K562 (cell line): ENCODE data around the gene OR2V1. TPM values are rescaled to one million over a fixed set of nuclear protein-coding genes. Genes with fewer than 3 reads are reported as not detected.

Experiments used
- ADNP ChIP-seq: fragments of 200-800 bp; sonication (Bioruptor generic); IDR thresholded peaks from 2 replicates; pipeline ENCODE4 v1.6.1; 2016; ENCODE audit warnings: missing genetic modification characterization, missing compliant biosample characterization
- BHLHE40 ChIP-seq: IDR thresholded peaks from 2 replicates; pipeline ENCODE4 v1.6.1; 2011; ENCODE audit warnings: low read length, improper control_type of control experiment
- CBX1 ChIP-seq: sonication (generic); IDR thresholded peaks from 2 replicates; pipeline ENCODE4 v1.6.1; 2016; ENCODE audit warnings: antibody characterized with exemption, low read depth, mild to moderate bottlenecking
- CEBPB ChIP-seq: fragments of 450-650 bp; IDR thresholded peaks from 2 replicates; pipeline ENCODE4 v1.6.1; 2016; ENCODE audit warnings: missing genetic modification characterization, missing compliant biosample characterization
- CREB1 ChIP-seq, 2 experiments: sonication (generic) in 1 of 2; formaldehyde crosslinking in 1 of 2; IDR thresholded peaks; 2 replicates each; pipeline versions ENCODE4 v1.6.1 to v1.8.0; 2012 to 2022; ENCODE audit warnings: inconsistent platforms in 1 of 2, mild to moderate bottlenecking in 1 of 2, missing genetic modification reagents in 1 of 2, moderate library complexity in 1 of 2
- CREM ChIP-seq: IDR thresholded peaks from 2 replicates; pipeline ENCODE4 v1.6.1; 2014; ENCODE audit warnings: antibody characterized with exemption, low read depth
- GABPB1 ChIP-seq: sonication (generic); formaldehyde crosslinking; IDR thresholded peaks from 2 replicates; pipeline ENCODE4 v1.8.0; 2022; ENCODE audit warnings: mild to moderate bottlenecking, missing genetic modification reagents
- HDAC2 ChIP-seq: fragments of 450-650 bp; IDR thresholded peaks from 2 replicates; pipeline ENCODE4 v1.6.1; 2016; ENCODE audit warnings: mild to moderate bottlenecking
- POLR2H ChIP-seq: IDR thresholded peaks from 2 replicates; pipeline ENCODE4 v1.6.1; 2016; ENCODE audit warnings: missing genetic modification characterization, low read depth, mild to moderate bottlenecking, control low read depth, missing compliant biosample characterization, moderate library complexity
- SREBF2 ChIP-seq: sonication (generic); formaldehyde crosslinking; IDR thresholded peaks from 2 replicates; pipeline ENCODE4 v1.4.0; 2020; ENCODE audit warnings: mild to moderate bottlenecking, missing genetic modification reagents
- TRIM28 ChIP-seq: fragments of 450-650 bp; IDR thresholded peaks from 2 replicates; pipeline ENCODE4 v1.6.1; 2017
- ZBTB33 ChIP-seq: sonication (generic); formaldehyde crosslinking; IDR thresholded peaks from 2 replicates; pipeline ENCODE4 v1.8.1; 2023; ENCODE audit warnings: mild to moderate bottlenecking, missing genetic modification reagents
- ZSCAN29 ChIP-seq: fragments of 450-650 bp; IDR thresholded peaks from 2 replicates; pipeline ENCODE4 v1.6.1; 2017
- polyA plus RNA-seq, 8 experiments: library from polyadenylated mRNA; depleted of rRNA in 4 of 8; stranded (reverse) in 5 of 8; unstranded in 3 of 8; fragments of >200 nt; fragmentation: Nextera tagmentation in 2 of 8; fragmentation: Illumina TruSeq in 1 of 8; extraction: Ambion mirVana in 2 of 8; extraction: Trizol in 1 of 8; gene quantifications; 2 replicates each; pipeline versions ENCODE4 v1.2.1 to v1.2.3, GENCODE V29; 2011 to 2014; ENCODE audit warnings: inconsistent platforms in 1 of 8, missing spikeins in 1 of 8
- total RNA-seq, 7 experiments: library from RNA; depleted of rRNA in 6 of 7; stranded (reverse); fragments of >200 nt in 6 of 7; fragmentation: Illumina TruSeq in 2 of 7; extraction: Trizol in 2 of 7; gene quantifications; 2 replicates each; pipeline versions ENCODE4 v1.2.1 to v1.2.3, GENCODE V29; 2011 to 2021; ENCODE audit warnings: low replicate concordance in 1 of 7
- TF ChIP-seq, protein P1 (sequence below): fragments of 250-450 bp; sonication (Bioruptor Pico); IDR thresholded peaks from 2 replicates; pipeline ENCODE4 v1.8.0; 2022; ENCODE audit warnings: inconsistent platforms

Gene OR2V1
- total and polyA plus RNA-seq, 9 of the 15 experiments (the other 6 are each of a cell fraction or from before 2014, with no cell fraction given) = 0.04 to 0.28 (median 0.15) TPM; not detected in 5

DNA sequence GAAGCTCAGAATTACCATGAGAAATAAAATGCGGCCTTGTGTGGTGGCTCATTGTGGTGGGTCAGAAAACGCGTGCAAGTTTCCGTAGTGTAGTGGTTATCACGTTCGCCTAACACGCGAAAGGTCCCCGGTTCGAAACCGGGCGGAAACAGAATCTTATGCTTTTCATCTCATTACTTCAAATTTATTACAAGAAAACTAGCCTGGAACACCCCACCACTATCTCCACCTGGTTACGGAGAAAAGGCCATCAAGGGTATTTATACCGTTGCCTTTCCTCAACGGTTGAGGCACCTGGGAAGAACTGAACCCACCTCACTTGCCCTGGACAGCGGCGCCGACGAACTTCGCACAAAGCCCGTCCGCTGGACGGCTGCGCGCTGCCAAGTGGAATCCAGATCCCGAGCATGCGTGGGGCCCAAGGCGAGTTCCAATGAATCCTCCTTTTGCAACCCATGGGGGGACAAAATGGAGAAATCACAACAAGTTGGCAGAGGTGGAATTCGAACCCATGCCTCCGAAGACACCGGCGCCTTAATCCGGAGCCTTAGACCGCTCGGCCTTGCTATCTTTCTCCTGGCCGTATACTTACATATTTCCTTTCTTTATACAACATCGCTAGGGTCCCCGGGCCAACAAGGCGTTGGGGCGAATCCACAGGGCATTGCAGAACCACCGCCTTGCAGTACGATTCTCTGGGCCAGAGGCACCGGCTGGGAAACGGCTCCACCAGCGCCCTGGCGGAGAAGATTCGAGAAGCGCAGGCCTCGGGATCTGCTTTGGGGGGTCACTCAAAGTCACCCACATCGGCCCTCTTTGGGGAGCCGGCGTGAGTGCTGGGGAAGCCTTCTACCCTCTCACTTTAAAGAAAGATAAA, 33.3 kb upstream of the OR2V1 start (continued):
- peak; percentile 59 for TF ChIP-seq ZBTB33 (CRISPR knock-in tag)
- TF ChIP-seq CREM = peak; percentile 22; the same call in 1 of the 2 replicates
- peak; percentile 98 for TF ChIP-seq POLR2H (tag)
- TF ChIP-seq CBX1 = 0 out of 2 replicates have a peak, but pooled peaks have one; percentile 27
- no peak for TF ChIP-seq CREB1 (IDR thresholded peaks at IDR 0.05)
- TF ChIP-seq CREB1 (CRISPR knock-in tag; IDR thresholded peaks at IDR 0.05) = 0 out of 2 replicates have a peak, but pooled peaks have one; percentile 19
- TF ChIP-seq ADNP = peak; percentile 69
- TF ChIP-seq HDAC2 = 0 out of 2 replicates have a peak, but pooled peaks have one; percentile 12
- TF ChIP-seq ZSCAN29 = 0 out of 2 replicates have a peak, but pooled peaks have one; percentile 9
- TF ChIP-seq SREBF2 (CRISPR knock-in tag) = no peak
- no peak for TF ChIP-seq GABPB1 (CRISPR knock-in tag)
- 0 out of 2 replicates have a peak, but pooled peaks have one; percentile 17 for TF ChIP-seq BHLHE40
- TF ChIP-seq CEBPB (tag) = 0 out of 2 replicates have a peak, but pooled peaks have one; percentile 44
- TF ChIP-seq, protein P1, sequence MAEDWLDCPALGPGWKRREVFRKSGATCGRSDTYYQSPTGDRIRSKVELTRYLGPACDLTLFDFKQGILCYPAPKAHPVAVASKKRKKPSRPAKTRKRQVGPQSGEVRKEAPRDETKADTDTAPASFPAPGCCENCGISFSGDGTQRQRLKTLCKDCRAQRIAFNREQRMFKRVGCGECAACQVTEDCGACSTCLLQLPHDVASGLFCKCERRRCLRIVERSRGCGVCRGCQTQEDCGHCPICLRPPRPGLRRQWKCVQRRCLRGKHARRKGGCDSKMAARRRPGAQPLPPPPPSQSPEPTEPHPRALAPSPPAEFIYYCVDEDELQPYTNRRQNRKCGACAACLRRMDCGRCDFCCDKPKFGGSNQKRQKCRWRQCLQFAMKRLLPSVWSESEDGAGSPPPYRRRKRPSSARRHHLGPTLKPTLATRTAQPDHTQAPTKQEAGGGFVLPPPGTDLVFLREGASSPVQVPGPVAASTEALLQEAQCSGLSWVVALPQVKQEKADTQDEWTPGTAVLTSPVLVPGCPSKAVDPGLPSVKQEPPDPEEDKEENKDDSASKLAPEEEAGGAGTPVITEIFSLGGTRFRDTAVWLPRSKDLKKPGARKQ (CRISPR knock-in tag) = peak; percentile 73; the same call in 1 of the 2 replicates
- 0 out of 2 replicates have a peak, but pooled peaks have one; percentile 2 for TF ChIP-seq TRIM28
